HEK293 (cell line): ENCODE measurements around the gene ATP13A2.

Source experiments
- CTCF ChIP-seq: fragments of 450-650 bp; formaldehyde crosslinking; IDR thresholded peaks from 2 replicates; pipeline ENCODE4 v1.5.1; 2016; ENCODE audit warnings: missing biosample characterization, missing genetic modification characterization
- PRDM1 ChIP-seq: fragments of 450-650 bp; formaldehyde crosslinking; IDR thresholded peaks from 2 replicates; pipeline ENCODE4; 2016; ENCODE audit warnings: missing biosample characterization, missing genetic modification characterization
- ZFP41 ChIP-seq: fragments of 450-650 bp; formaldehyde crosslinking; IDR thresholded peaks from 2 replicates; pipeline ENCODE4 v1.5.1; 2016; ENCODE audit warnings: missing biosample characterization, missing genetic modification characterization, borderline replicate concordance
- ZNF214 ChIP-seq: fragments of 450-650 bp; formaldehyde crosslinking; IDR thresholded peaks from 2 replicates; pipeline ENCODE4 v1.5.1; 2017; ENCODE audit warnings: missing biosample characterization, mild to moderate bottlenecking, missing genetic modification characterization, borderline replicate concordance
- ZNF549 ChIP-seq: fragments of 450-650 bp; IDR thresholded peaks from 2 replicates; pipeline ENCODE4 v1.5.1; 2018; ENCODE audit warnings: missing biosample characterization, missing genetic modification characterization, mild to moderate bottlenecking, inconsistent platforms, moderate library complexity
- TF ChIP-seq, protein P1 (sequence below): fragments of 450-650 bp; formaldehyde crosslinking; conservative IDR thresholded peaks from 2 replicates; pipeline ENCODE4 v1.5.1; 2016; ENCODE audit warnings: low read depth, missing biosample characterization, missing genetic modification characterization

DNA sequence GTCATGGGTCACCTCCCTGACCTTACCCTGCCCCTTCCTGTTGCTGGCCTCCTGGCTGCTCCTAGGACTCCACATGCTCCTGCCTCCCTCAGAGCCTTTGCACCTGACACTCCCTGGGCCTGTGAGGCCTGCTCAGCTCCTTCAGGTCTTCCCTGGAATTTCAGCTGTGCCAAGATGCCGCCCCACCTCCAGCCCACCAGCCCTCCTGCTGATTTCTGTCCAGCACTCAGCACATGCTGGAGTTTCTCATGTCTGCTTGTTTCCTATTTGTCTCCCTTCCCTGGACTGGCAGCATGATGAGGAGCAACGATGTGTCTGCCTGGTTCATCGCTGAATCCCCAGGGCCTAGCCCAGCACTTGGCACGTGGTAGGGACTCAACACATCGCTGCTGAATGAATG, 34.4 kb downstream of the ATP13A2 start:
- TF ChIP-seq ZNF549 (tag by site-specific recombination) (no peak), ZNF214 (no peak), PRDM1 (tag by site-specific recombination) (no peak), CTCF (no peak), ZFP41 (tag by site-specific recombination) (no peak)
- TF ChIP-seq, protein P1, sequence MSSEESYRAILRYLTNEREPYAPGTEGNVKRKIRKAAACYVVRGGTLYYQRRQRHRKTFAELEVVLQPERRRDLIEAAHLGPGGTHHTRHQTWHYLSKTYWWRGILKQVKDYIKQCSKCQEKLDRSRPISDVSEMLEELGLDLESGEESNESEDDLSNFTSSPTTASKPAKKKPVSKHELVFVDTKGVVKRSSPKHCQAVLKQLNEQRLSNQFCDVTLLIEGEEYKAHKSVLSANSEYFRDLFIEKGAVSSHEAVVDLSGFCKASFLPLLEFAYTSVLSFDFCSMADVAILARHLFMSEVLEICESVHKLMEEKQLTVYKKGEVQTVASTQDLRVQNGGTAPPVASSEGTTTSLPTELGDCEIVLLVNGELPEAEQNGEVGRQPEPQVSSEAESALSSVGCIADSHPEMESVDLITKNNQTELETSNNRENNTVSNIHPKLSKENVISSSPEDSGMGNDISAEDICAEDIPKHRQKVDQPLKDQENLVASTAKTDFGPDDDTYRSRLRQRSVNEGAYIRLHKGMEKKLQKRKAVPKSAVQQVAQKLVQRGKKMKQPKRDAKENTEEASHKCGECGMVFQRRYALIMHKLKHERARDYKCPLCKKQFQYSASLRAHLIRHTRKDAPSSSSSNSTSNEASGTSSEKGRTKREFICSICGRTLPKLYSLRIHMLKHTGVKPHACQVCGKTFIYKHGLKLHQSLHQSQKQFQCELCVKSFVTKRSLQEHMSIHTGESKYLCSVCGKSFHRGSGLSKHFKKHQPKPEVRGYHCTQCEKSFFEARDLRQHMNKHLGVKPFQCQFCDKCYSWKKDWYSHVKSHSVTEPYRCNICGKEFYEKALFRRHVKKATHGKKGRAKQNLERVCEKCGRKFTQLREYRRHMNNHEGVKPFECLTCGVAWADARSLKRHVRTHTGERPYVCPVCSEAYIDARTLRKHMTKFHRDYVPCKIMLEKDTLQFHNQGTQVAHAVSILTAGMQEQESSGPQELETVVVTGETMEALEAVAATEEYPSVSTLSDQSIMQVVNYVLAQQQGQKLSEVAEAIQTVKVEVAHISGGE = no peak
